ENCODE data around the gene COL1A1.

Gene COL1A1

GRCh38 chr17:50141026-50141744 lies 60.2 kb downstream of the COL1A1 start:
- no peak for DNase-seq (ENCODE audit: low spot score)

- DNase-seq (ENCODE audit: low spot score), result no peak
These were observed 61.2 kb downstream of the COL1A1 start for GRCh38 chr17:50139950-50140885.

GRCh38 chr17:50139185-50139783 lies 62.1 kb downstream of the COL1A1 start:
- no peak for DNase-seq (ENCODE audit: low spot score)

GRCh38 chr17:50137042-50137441 lies 64.4 kb downstream of the COL1A1 start:
- no peak for DNase-seq (ENCODE audit: low spot score)

GRCh38 chr17:50136096-50136687 lies 65.2 kb downstream of the COL1A1 start:
- DNase-seq (ENCODE audit: low spot score), result no peak

- DNase-seq (ENCODE audit: low spot score), result no peak
These were observed 65.9 kb downstream of the COL1A1 start for GRCh38 chr17:50135316-50136095.

GRCh38 chr17:50134206-50135110 lies 67.0 kb downstream of the COL1A1 start:
- DNase-seq (ENCODE audit: low spot score), result no peak

GRCh38 chr17:50133769-50134099 lies 67.7 kb downstream of the COL1A1 start:
- DNase-seq (ENCODE audit: low spot score), result no peak

Data from left forelimb (tissue), 1 donor.